Measurements from ENCODE around the gene DCLRE1A.
"Not testable (repeated sequence)": the region's sequence is repeated elsewhere in the genome, so short reads cannot be mapped to it uniquely, and the experiment has no call there.

DCLRE1A gene

GRCh38 chr10:113853578-113854012 lies 287 bp downstream of the DCLRE1A start:
- TF ChIP-seq, protein P1, sequence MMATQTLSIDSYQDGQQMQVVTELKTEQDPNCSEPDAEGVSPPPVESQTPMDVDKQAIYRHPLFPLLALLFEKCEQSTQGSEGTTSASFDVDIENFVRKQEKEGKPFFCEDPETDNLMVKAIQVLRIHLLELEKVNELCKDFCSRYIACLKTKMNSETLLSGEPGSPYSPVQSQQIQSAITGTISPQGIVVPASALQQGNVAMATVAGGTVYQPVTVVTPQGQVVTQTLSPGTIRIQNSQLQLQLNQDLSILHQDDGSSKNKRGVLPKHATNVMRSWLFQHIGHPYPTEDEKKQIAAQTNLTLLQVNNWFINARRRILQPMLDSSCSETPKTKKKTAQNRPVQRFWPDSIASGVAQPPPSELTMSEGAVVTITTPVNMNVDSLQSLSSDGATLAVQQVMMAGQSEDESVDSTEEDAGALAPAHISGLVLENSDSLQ (IDR thresholded peaks at IDR 0.05), result no peak
- no peak for TF ChIP-seq ARNT (IDR thresholded peaks at IDR 0.05)
- no peak for TF ChIP-seq ELF4 (IDR thresholded peaks at IDR 0.05)
- TF ChIP-seq NFRKB (IDR thresholded peaks at IDR 0.05), result no peak
- TF ChIP-seq TARDBP (IDR thresholded peaks at IDR 0.05), result no peak
- no peak for TF ChIP-seq CTBP1 (IDR thresholded peaks at IDR 0.05; ENCODE audit: borderline replicate concordance)
- no peak for TF ChIP-seq HDGF (IDR thresholded peaks at IDR 0.05; ENCODE audit: borderline replicate concordance)
- no peak for DNase-seq (ENCODE audit: extremely low spot score)
- POLR2A ChIA-PET, result no interaction called here
- CTCF ChIA-PET, result no interaction called here

- POLR2A ChIA-PET, result no interaction called here
- DNase-seq (ENCODE audit: extremely low spot score), result no peak
- TF ChIP-seq CTBP1 (IDR thresholded peaks at IDR 0.05; ENCODE audit: borderline replicate concordance), result no peak
- no peak for TF ChIP-seq HDGF (IDR thresholded peaks at IDR 0.05; ENCODE audit: borderline replicate concordance)
- no peak for TF ChIP-seq FOXA1 (IDR thresholded peaks at IDR 0.05)
- no peak for TF ChIP-seq ELF4 (IDR thresholded peaks at IDR 0.05)
- no peak for TF ChIP-seq L3MBTL2 (conservative IDR thresholded peaks at IDR 0.05)
- CTCF ChIA-PET, result no interaction called here
Measured at GRCh38 chr10:113849946-113850345, 3.9 kb downstream of the DCLRE1A start.

- POLR2A ChIA-PET, result no interaction called here
- no peak for DNase-seq (ENCODE audit: extremely low spot score)
- TF ChIP-seq ZNF384 (IDR thresholded peaks at IDR 0.05) (no peak), L3MBTL2 (conservative IDR thresholded peaks at IDR 0.05) (no peak), ARNT (IDR thresholded peaks at IDR 0.05) (no peak), FOXM1 (IDR thresholded peaks at IDR 0.05; ENCODE audit: borderline replicate concordance) (no peak), TARDBP (IDR thresholded peaks at IDR 0.05) (no peak), FOXA1 (IDR thresholded peaks at IDR 0.05) (no peak)
- TF ChIP-seq, protein P1 (IDR thresholded peaks at IDR 0.05), result no peak
- CTCF ChIA-PET, result no interaction called here
Measured at GRCh38 chr10:113849140-113849803, 4.6 kb downstream of the DCLRE1A start.

GRCh38 chr10:113846036-113846435 lies 7.8 kb downstream of the DCLRE1A start:
- CTCF ChIA-PET, result no interaction called here

GRCh38 chr10:113843972-113844485 lies 9.9 kb downstream of the DCLRE1A start:
- TF ChIP-seq L3MBTL2 (conservative IDR thresholded peaks at IDR 0.05) (no peak), ZNF384 (IDR thresholded peaks at IDR 0.05) (no peak), BHLHE40 (IDR thresholded peaks at IDR 0.05; ENCODE audit: borderline replicate concordance) (no peak), LEF1 (IDR thresholded peaks at IDR 0.05; ENCODE audit: borderline replicate concordance) (no peak), NFRKB (IDR thresholded peaks at IDR 0.05) (no peak), SP1 (IDR thresholded peaks at IDR 0.05) (no peak)
- TF ChIP-seq, protein P1 (IDR thresholded peaks at IDR 0.05), result no peak
- CTCF ChIA-PET, result no interaction called here

More at GRCh38 chr10:113846036-113846435, 7.8 kb downstream of the DCLRE1A start:
- TF ChIP-seq, protein P1 (IDR thresholded peaks at IDR 0.05), result no peak
- no peak for TF ChIP-seq SUZ12 (IDR thresholded peaks at IDR 0.05)
- no peak for TF ChIP-seq CTBP1 (IDR thresholded peaks at IDR 0.05; ENCODE audit: borderline replicate concordance)
- no peak for TF ChIP-seq BHLHE40 (IDR thresholded peaks at IDR 0.05; ENCODE audit: borderline replicate concordance)
- TF ChIP-seq FOXK2 (IDR thresholded peaks at IDR 0.05), result no peak
- no peak for DNase-seq (ENCODE audit: extremely low spot score)
- POLR2A ChIA-PET, result no interaction called here

GRCh38 chr10:113842171-113842570 lies 11.7 kb downstream of the DCLRE1A start:
- DNase-seq (ENCODE audit: extremely low spot score), result no peak
- POLR2A ChIA-PET, result no interaction called here
- no peak for TF ChIP-seq FOXK2 (IDR thresholded peaks at IDR 0.05)
- TF ChIP-seq ZNF384 (IDR thresholded peaks at IDR 0.05), result no peak
- no peak for TF ChIP-seq ARNT (IDR thresholded peaks at IDR 0.05)
- no peak for TF ChIP-seq L3MBTL2 (conservative IDR thresholded peaks at IDR 0.05)
- TF ChIP-seq FOXA1 (IDR thresholded peaks at IDR 0.05), result no peak
- TF ChIP-seq LEF1 (IDR thresholded peaks at IDR 0.05; ENCODE audit: borderline replicate concordance), result no peak
- TF ChIP-seq SUZ12 (IDR thresholded peaks at IDR 0.05), result no peak
- TF ChIP-seq BHLHE40 (IDR thresholded peaks at IDR 0.05; ENCODE audit: borderline replicate concordance), result no peak
- TF ChIP-seq NFRKB (IDR thresholded peaks at IDR 0.05), result no peak
- TF ChIP-seq, protein P1 (IDR thresholded peaks at IDR 0.05), result no peak
- TF ChIP-seq SP1 (IDR thresholded peaks at IDR 0.05), result no peak
- no peak for TF ChIP-seq ELF4 (IDR thresholded peaks at IDR 0.05)
- TF ChIP-seq HDGF (IDR thresholded peaks at IDR 0.05; ENCODE audit: borderline replicate concordance), result no peak
- no peak for TF ChIP-seq CTBP1 (IDR thresholded peaks at IDR 0.05; ENCODE audit: borderline replicate concordance)
- no peak for TF ChIP-seq TARDBP (IDR thresholded peaks at IDR 0.05)
- no peak for TF ChIP-seq FOXM1 (IDR thresholded peaks at IDR 0.05; ENCODE audit: borderline replicate concordance)
- CTCF ChIA-PET, result no interaction called here

More at GRCh38 chr10:113843972-113844485, 9.9 kb downstream of the DCLRE1A start:
- POLR2A ChIA-PET, result no interaction called here
- DNase-seq (ENCODE audit: extremely low spot score), result no peak

- POLR2A ChIA-PET; DNase-seq (ENCODE audit: extremely low spot score): not testable (repeated sequence)
- CTCF ChIA-PET, result interaction anchor here (1.0 kb wide), 1 partner anchor 26 kb away, joined by 5 read pairs; no protein-coding TSS in a partner anchor
Measured at GRCh38 chr10:113828567-113828966, 25.3 kb downstream of the DCLRE1A start.
